Tibial nerve (tissue), 3 donors: ENCODE data around the gene FOXD4L3.
"Not testable (repeated sequence)": the region's sequence is repeated elsewhere in the genome, so short reads cannot be mapped to it uniquely, and the experiment has no call there.

Experiments
- EP300 ChIP-seq, 2 donors: sonication (generic); formaldehyde crosslinking; IDR thresholded peaks; one replicate each; pipeline ENCODE4 v1.6.1; 2017; ENCODE audit warnings: antibody characterized with exemption in 2 of 2, mild to moderate bottlenecking in 1 of 2
- POLR2A ChIP-seq, 2 donors: fragments of 450-650 bp; IDR thresholded peaks; one replicate each; pipeline ENCODE4 v1.6.1; 2017; ENCODE audit warnings: antibody characterized with exemption in 2 of 2, mild to moderate bottlenecking in 2 of 2, moderate library complexity in 2 of 2

DNA sequence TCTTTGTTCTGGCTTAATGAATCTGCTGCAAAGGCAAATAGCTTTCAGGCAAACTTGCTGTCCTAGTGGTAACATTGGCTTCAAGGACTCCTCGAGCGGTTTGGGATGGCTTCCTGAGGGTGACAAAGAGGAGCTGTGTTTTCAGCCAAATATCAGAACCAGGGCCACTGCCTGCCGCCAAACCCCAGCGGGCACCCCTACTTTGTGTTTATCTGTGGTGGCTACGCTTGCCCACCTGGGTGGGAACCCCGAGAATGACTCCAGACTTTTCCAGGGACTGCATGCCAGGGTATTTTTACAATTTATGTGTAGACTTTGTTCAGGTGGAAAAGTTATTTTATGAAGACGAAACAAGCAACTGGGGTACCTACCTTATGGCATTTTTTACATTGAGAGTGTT, 35.3 kb downstream of the FOXD4L3 start:
- TF ChIP-seq EP300, POLR2A (IDR thresholded peaks at IDR 0.05): not testable (repeated sequence)
